ENCODE measurements around the gene EFNA4.

- TF ChIP-seq CTCF (IDR thresholded peaks at IDR 0.05 in 4 of 5, conservative IDR thresholded peaks at IDR 0.05 in 1 of 5) = no peak
- TF ChIP-seq POLR2A (IDR thresholded peaks at IDR 0.05) = no peak
Observed at GRCh38 chr1:155022136-155022926, 41.2 kb upstream of the EFNA4 start.
